Measurements from ENCODE around the gene MYL5. TPM values are rescaled to one million over a fixed set of nuclear protein-coding genes. Genes with fewer than 3 reads are reported as not detected.

MYL5 gene
- total and polyA plus RNA-seq, 8 donors = 4.0 to 29.3 (median 5.7) TPM

- FAIRE-seq (no peak), ATAC-seq (no peak), DNase-seq (peak in 1 of 6 donors; percentile 36)
- Histone ChIP-seq H3K9me3 (no peaks in the 10 kb centered on the region), H3K27me3 (no peaks in the 10 kb centered on the region), H3K36me3 (no peaks in the 10 kb centered on the region), H3K4me1 (peaks cover 0 to 6% (median 0%) of the 10 kb centered on the region in 3 donors), H3K4me3 (no peak overlapping the region), H3K27ac (no peak overlapping the region)
- no peak for TF ChIP-seq CTCF (IDR thresholded peaks at IDR 0.05)
- 94 to 95% methylated on average over 13 of the region's 13 CpGs for WGBS, 2 donors
- intact Hi-C loops (cut with DNase I) = no loop called here
Observed at GRCh38 chr4:710916-711315, 36.6 kb downstream of the MYL5 start.

GRCh38 chr4:712093-712492 is 37.8 kb downstream of the MYL5 start:
- no peak overlapping the region for H3K27ac ChIP-seq
- 57 to 72% methylated on average over 3 of the region's 3 CpGs for WGBS, 2 donors
- DNase-seq (no peak), ATAC-seq (no peak), FAIRE-seq (no peak)
- intact Hi-C loops (cut with DNase I) = no loop called here
- H3K27me3 ChIP-seq = no peaks in the 10 kb centered on the region
- TF ChIP-seq CTCF (IDR thresholded peaks at IDR 0.05) = no peak
- no peak overlapping the region for H3K4me3 ChIP-seq
- H3K36me3 ChIP-seq = no peaks in the 10 kb centered on the region
- H3K9me3 ChIP-seq = no peaks in the 10 kb centered on the region
- peaks cover 0 to 6% (median 0%) of the 10 kb centered on the region in 3 donors for H3K4me1 ChIP-seq

- H3K4me1 ChIP-seq = peaks cover 0 to 5% (median 0%) of the 10 kb centered on the region in 3 donors
- no peak overlapping the region for H3K27ac ChIP-seq
- H3K9me3 ChIP-seq = no peaks in the 10 kb centered on the region
- H3K36me3 ChIP-seq = no peaks in the 10 kb centered on the region
- FAIRE-seq (no peak), DNase-seq (peak in 1 of 6 donors; percentile 53), ATAC-seq (no peak)
- H3K27me3 ChIP-seq = no peaks in the 10 kb centered on the region
- TF ChIP-seq CTCF (IDR thresholded peaks at IDR 0.05) = no peak
- intact Hi-C loops (cut with DNase I) = no loop called here
- H3K4me3 ChIP-seq = no peak overlapping the region
- WGBS, 2 donors = 90 to 95% methylated on average over 9 of the region's 9 CpGs
Observed at GRCh38 chr4:712916-713632, 38.7 kb downstream of the MYL5 start.

- Histone ChIP-seq H3K27ac (no peak overlapping the region), H3K4me3 (no peak overlapping the region), H3K4me1 (no peaks in the 10 kb centered on the region), H3K9me3 (no peaks in the 10 kb centered on the region), H3K36me3 (no peaks in the 10 kb centered on the region), H3K27me3 (no peaks in the 10 kb centered on the region)
- no peak for TF ChIP-seq CTCF (IDR thresholded peaks at IDR 0.05)
- DNase-seq = peak in 1 of 6 donors; percentile 31
- WGBS, 2 donors = 92 to 98% methylated on average over 18 of the region's 18 CpGs
- peak in 1 of 4 donors; percentile 11 for ATAC-seq
- FAIRE-seq = no peak
- intact Hi-C loops (cut with DNase I) = no loop called here
Observed at GRCh38 chr4:714087-714486, 39.7 kb downstream of the MYL5 start.
